Ramos (cell line): ENCODE measurements around the gene LTBP1.
"Not testable (repeated sequence)": the region's sequence is repeated elsewhere in the genome, so short reads cannot be mapped to it uniquely, and the experiment has no call there.

Experiments
- in situ Hi-C: fragments of 300-500 bp; cut with MboI; formaldehyde crosslinking; loops from one replicate; pipeline ENCODE4 v1.14.3; 2022; ENCODE audit warnings: low sequenced_read_pairs; ENCODE audit not compliant: unreplicated experiment

Gene LTBP1

GRCh38 chr2:32946314-32947075 is at the start of gene LTBP1:
TSS of gene LTBP1 (plus strand) at chr2:32946953. CDS start at chr2:32947325, 372 bp downstream.
- in situ Hi-C loops = loop anchor here (10.0 to 25.0 kb wide), 2 partner anchors 172 to 641 kb away; partner anchors contain the start of gene FAM98A

- in situ Hi-C loops = no loop called here
These were observed 46.3 kb upstream of the LTBP1 start for GRCh38 chr2:32900246-32900973.

GRCh38 chr2:32901313-32901712 is 45.4 kb upstream of the LTBP1 start:
- in situ Hi-C loops = no loop called here

GRCh38 chr2:32902174-32902573 is 44.6 kb upstream of the LTBP1 start:
- in situ Hi-C loops = no loop called here

- in situ Hi-C loops = no loop called here
These were observed 43.8 kb upstream of the LTBP1 start for GRCh38 chr2:32902986-32903385.

GRCh38 chr2:32904074-32904473 is 42.7 kb upstream of the LTBP1 start:
- in situ Hi-C loops = no loop called here

- in situ Hi-C loops = no loop called here
These were observed 42.0 kb upstream of the LTBP1 start for GRCh38 chr2:32904751-32905150.

GRCh38 chr2:32905270-32905669 is 41.5 kb upstream of the LTBP1 start:
- in situ Hi-C loops = no loop called here

GRCh38 chr2:32910883-32911598 is 35.7 kb upstream of the LTBP1 start:
- in situ Hi-C loops = no loop called here

GRCh38 chr2:32915694-32916093 is 31.1 kb upstream of the LTBP1 start:
- in situ Hi-C loops = no loop called here

GRCh38 chr2:32918774-32919173 is 28.0 kb upstream of the LTBP1 start:
- in situ Hi-C loops = no loop called here

- in situ Hi-C loops = not testable (repeated sequence)
These were observed 26.9 kb upstream of the LTBP1 start for GRCh38 chr2:32919901-32920300.

- in situ Hi-C loops = not testable (repeated sequence)
These were observed 25.3 kb upstream of the LTBP1 start for GRCh38 chr2:32921486-32921885.

GRCh38 chr2:32922501-32922900 is 24.3 kb upstream of the LTBP1 start:
- in situ Hi-C loops = no loop called here

GRCh38 chr2:32923109-32923508 is 23.6 kb upstream of the LTBP1 start:
- in situ Hi-C loops = no loop called here

- in situ Hi-C loops = loop anchor here (25.0 kb wide), 1 partner anchor 662 kb away; the partner anchor contains the start of gene FAM98A
These were observed 21.4 kb upstream of the LTBP1 start for GRCh38 chr2:32925283-32925815.

GRCh38 chr2:32925976-32926707 is 20.6 kb upstream of the LTBP1 start:
- in situ Hi-C loops = loop anchor here (25.0 kb wide), 1 partner anchor 661 kb away; the partner anchor contains the start of gene FAM98A

- in situ Hi-C loops = loop anchor here (25.0 kb wide), 1 partner anchor 661 kb away; the partner anchor contains the start of gene FAM98A
These were observed 20.1 kb upstream of the LTBP1 start for GRCh38 chr2:32926708-32927084.

GRCh38 chr2:32930436-32930835 is 16.3 kb upstream of the LTBP1 start:
- in situ Hi-C loops = loop anchor here (25.0 kb wide), 1 partner anchor 657 kb away; the partner anchor contains the start of gene FAM98A

GRCh38 chr2:32931519-32931918 is 15.2 kb upstream of the LTBP1 start:
- in situ Hi-C loops = loop anchor here (25.0 kb wide), 1 partner anchor 656 kb away; the partner anchor contains the start of gene FAM98A
